NCI-H748 (cell line): ENCODE measurements around the gene ARRDC1.
A peak's percentile ranks its signal among the peaks of the same experiment; 100 is the strongest.
"Not testable (repeated sequence)": the region's sequence is repeated elsewhere in the genome, so short reads cannot be mapped to it uniquely, and the experiment has no call there.

Source experiments
- DNase-seq: peaks from one replicate; lab custom pipeline; 2025; ENCODE audit not compliant: unreplicated experiment; lab: John Stamatoyannopoulos, UW

Gene ARRDC1

GRCh38 chr9:137611623-137612609 lies 6.4 kb downstream of the ARRDC1 start:
- DNase-seq = peak; percentile 25

DNA sequence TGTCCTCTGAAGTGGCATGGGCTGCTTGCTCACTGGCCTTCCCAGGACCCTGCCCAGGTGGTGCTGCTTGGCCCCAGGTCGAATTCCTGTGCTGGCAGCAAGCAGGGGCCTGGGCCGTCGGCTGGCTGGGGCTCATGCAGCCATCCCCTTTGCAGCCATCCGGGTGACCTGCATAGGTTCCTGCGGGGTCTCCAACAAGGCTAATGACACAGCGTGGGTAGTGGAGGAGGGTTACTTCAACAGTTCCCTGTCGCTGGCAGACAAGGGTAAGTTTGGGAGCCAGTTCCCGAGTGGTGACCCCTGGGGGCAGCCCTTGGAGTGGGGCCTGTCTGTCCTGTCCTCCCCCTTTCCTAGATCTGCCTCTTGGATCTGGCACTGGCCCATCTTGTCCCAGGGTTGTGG lies 7.3 kb downstream of the ARRDC1 start:
- DNase-seq = no peak

DNA sequence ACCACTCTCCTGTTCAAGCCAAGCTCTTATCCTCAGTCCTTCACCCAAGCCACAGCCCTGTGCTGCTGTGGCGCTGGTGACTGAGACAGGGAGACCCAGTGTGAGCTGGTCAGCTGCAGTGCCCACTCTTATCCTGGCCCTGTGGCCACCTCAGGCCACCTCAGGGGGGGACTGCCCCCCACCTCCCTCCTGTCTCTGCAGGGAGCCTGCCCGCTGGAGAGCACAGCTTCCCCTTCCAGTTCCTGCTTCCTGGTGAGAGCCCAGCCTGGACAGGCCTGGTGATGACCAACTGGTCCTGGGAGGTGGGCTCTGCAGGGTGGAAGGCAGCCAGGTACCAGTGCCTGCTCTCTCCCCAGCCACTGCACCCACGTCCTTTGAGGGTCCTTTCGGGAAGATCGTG lies 7.8 kb downstream of the ARRDC1 start:
- DNase-seq = no peak

DNA sequence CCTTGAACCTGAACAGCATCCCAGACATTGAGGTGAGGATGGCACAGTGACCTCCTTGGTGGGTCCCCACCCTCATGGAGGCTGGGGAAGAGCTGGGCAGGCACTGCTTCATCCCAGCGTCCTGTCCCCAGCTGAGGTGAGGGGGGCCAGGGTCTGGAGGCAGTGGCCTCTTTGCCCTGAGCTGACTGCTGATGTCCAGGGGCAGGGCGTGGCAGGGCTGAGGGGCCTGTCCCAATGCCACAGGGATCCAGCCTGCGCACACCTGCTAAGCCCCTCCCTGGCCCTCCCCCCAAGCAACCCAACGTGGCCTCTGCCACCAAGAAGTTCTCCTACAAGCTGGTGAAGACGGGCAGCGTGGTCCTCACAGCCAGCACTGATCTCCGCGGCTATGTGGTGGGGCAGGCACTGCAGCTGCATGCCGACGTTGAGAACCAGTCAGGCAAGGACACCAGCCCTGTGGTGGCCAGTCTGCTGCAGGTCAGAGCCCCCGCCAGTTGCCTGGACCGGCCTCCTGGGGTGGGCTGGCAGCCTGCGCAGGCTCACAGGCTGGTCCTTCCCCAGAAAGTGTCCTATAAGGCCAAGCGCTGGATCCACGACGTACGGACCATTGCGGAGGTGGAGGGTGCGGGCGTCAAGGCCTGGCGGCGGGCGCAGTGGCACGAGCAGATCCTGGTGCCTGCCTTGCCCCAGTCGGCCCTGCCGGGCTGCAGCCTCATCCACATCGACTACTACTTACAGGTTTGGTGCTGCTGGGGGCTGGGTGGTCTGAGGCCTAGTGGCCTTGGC lies 8.4 kb downstream of the ARRDC1 start:
- DNase-seq = no peak

DNA sequence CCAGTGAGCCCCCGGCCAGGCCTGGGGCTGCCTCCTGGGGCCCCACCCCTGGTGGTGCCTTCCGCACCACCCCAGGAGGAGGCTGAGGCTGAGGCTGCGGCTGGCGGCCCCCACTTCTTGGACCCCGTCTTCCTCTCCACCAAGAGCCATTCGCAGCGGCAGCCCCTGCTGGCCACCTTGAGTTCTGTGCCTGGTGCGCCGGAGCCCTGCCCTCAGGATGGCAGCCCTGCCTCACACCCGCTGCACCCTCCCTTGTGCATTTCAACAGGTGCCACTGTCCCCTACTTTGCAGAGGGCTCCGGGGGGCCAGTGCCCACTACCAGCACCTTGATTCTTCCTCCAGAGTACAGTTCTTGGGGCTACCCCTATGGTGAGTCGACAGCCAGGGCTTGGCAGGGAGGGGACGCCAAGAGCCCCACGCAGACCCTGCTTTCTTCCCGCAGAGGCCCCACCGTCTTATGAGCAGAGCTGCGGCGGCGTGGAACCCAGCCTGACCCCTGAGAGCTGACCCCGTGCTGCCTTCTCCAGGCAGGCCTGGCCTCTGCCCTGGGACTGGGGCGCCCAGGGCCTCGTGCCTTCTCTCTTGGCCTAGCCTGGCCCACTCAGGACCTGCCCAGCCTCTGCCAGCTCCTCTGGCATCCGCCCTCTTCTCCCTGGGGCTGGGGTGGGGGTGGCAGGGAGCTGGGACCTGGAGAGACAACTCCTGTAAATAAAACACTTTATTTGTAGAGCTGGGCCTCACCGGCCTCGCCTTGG lies 9.3 kb downstream of the ARRDC1 start:
- no peak for DNase-seq

- DNase-seq = no peak
These were observed 9.9 kb downstream of the ARRDC1 start for GRCh38 chr9:137615387-137615871.

GRCh38 chr9:137618105-137619067 lies 12.9 kb downstream of the ARRDC1 start, which contains the start of gene EHMT1:
EHMT1 (plus strand) TSS chr9:137619005; CDS start chr9:137619029, 24 bp downstream.
- DNase-seq = peak; percentile 86

- peak; percentile 42 for DNase-seq
These were observed 14.0 kb downstream of the ARRDC1 start for GRCh38 chr9:137619240-137620047.

DNA sequence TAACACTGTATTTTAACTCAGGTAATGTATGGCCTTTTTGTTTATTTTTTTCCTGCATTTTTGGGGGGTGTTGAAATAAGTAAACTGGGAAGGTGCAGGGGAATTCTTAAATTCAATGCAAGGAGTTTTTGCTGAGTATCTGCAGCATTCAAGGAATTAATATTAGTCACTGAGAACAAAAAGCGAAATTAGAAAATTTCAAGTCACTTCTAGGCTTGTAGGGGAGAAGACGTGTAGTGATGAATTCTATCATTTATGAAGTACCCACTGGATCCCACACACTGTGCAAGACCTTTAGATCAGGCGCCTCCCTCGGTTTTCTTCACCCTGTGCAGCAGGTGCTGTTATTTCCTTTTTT lies 14.5 kb downstream of the ARRDC1 start:
- no peak for DNase-seq

- no peak for DNase-seq
These were observed 15.1 kb downstream of the ARRDC1 start for GRCh38 chr9:137620581-137620980.

GRCh38 chr9:137621131-137621757 lies 15.8 kb downstream of the ARRDC1 start:
- no peak for DNase-seq

GRCh38 chr9:137622211-137622610 lies 16.7 kb downstream of the ARRDC1 start:
- not testable (repeated sequence) for DNase-seq

DNA sequence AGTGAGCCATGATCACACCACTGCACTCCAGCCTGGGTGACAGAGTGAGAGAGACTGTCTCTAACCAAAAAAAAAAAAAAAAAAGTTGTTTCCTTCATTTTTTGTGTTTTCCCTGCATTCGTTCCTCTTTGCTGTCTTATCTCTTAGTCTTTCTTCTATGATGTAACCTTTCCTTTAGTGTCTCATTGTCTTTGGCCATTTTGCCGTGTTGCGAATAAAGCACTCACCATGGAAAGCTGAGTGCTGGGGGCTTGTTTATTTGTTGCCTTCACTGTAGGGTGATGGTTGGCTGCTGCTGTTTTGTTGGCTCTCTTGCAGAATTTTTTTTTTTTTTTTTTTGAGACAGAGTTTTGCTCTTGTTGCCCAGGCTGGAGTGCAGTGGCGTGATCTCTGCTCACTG lies 21.0 kb downstream of the ARRDC1 start:
- DNase-seq = no peak

GRCh38 chr9:137627406-137627805 lies 21.9 kb downstream of the ARRDC1 start:
- DNase-seq = not testable (repeated sequence)

DNA sequence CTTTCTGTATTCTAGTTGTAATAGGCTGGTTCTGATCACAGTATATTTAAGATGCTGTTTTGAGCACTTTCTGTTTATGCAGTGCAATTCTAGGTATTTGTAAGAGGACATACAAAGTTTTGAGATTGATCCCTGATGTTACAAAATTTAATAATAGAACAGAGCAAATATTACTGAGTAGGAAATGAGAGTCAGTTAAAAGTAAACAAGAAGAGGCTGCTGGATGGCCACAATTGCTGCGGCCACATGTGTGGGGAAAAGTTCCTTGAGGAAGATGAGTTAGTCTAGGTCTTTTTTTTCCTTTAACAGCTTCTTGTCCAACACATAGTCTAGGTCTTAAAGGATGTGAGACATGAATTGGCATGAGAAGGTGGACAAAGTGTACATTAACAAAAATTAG lies 24.6 kb downstream of the ARRDC1 start:
- DNase-seq = no peak

GRCh38 chr9:137630679-137631078 lies 25.2 kb downstream of the ARRDC1 start:
- DNase-seq = no peak

DNA sequence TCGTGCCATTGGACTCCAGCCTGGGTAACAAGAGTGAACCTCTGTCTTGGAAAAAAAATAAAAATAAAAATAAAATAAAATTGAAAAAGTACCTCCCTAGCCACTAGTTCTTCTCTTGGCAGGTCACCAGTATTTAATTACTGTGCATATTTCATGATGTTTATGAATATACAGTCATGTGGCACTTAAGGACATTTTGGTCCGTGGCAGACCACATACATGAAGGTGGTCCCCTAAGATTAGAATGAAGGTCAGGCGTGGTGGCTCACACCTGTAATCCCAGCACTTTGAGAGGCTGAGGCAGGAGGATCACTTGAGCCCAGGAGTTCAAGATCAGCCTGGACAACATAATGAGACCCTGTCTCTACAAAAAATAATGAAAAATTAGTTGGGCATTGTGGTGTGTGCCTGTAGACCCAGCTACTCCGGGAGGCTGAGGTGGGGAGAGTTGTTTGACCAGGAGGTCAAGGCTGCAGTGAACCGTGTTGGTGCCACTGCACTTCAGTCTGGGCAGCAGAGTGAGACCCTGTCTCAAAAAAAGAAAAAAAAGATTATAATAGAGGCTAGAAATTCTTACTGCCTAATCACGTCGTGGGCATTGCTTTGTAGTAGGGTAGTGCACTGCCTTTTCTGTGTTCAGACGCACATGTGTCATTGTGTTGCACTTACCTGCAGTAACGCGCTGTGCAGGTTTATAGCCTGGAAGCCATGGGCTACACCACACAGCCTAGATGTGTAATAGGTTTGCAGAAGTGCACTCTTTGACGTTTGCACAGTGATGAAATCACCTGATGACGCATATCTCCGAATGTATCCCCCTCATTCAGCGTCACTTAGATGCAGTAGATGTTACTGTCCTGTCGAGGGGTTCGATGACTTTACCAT lies 26.1 kb downstream of the ARRDC1 start:
- no peak for DNase-seq
